ENCODE data around the gene ZNF423. TPM values are rescaled to one million over a fixed set of nuclear protein-coding genes. Genes with fewer than 3 reads are reported as not detected.

The ZNF423 gene
- total RNA-seq, 1 experiment from 2014 or later = not detected

- Histone ChIP-seq H3K9me2 (replicated peaks; ENCODE audit: insufficient read depth, low read length) (no peaks in the 10 kb centered on the region), H3K27ac (ENCODE audit: low read length) (no peak overlapping the region), H3K4me1 (ENCODE audit: low read length) (peaks cover 14% of the 10 kb centered on the region), H3K9me3 (ENCODE audit: low read length) (no peaks in the 10 kb centered on the region), H3K27me3 (ENCODE audit: low read length) (no peaks in the 10 kb centered on the region), H3K4me3 (ENCODE audit: low read length) (no peak overlapping the region; the same call in 1 of the 2 replicates), H3K4me2 (ENCODE audit: low read depth, low read length, poor library complexity, severe bottlenecking) (no peak overlapping the region), H2AFZ (ENCODE audit: low read length) (no peak overlapping the region), H3K9ac (ENCODE audit: low read length) (peak overlapping the region; percentile 58; the same call in 1 of the 2 replicates), H3K79me2 (ENCODE audit: low read length) (no peaks in the 10 kb centered on the region), H4K20me1 (ENCODE audit: insufficient read depth, low read depth, low read length) (no peaks in the 10 kb centered on the region), H3K36me3 (ENCODE audit: insufficient read depth, low read length) (no peaks in the 10 kb centered on the region)
- no peak for DNase-seq
Observed at GRCh38 chr16:49854796-49855203, 1.1 kb downstream of the ZNF423 start.

- no peak overlapping the region for H3K4me2 ChIP-seq (ENCODE audit: low read depth, low read length, poor library complexity, severe bottlenecking)
- H3K9me2 ChIP-seq (replicated peaks; ENCODE audit: insufficient read depth, low read length) = no peaks in the 10 kb centered on the region
- H3K27me3 ChIP-seq (ENCODE audit: low read length) = no peaks in the 10 kb centered on the region
- H3K79me2 ChIP-seq (ENCODE audit: low read length) = no peaks in the 10 kb centered on the region
- H3K9me3 ChIP-seq (ENCODE audit: low read length) = no peaks in the 10 kb centered on the region
- no peak overlapping the region for H3K4me3 ChIP-seq (ENCODE audit: low read length)
- no peak overlapping the region for H3K27ac ChIP-seq (ENCODE audit: low read length)
- DNase-seq = no peak
- no peak overlapping the region for H2AFZ ChIP-seq (ENCODE audit: low read length)
- H3K9ac ChIP-seq (ENCODE audit: low read length) = no peak overlapping the region
- no peaks in the 10 kb centered on the region for H4K20me1 ChIP-seq (ENCODE audit: insufficient read depth, low read depth, low read length)
- peaks cover 10% of the 10 kb centered on the region for H3K4me1 ChIP-seq (ENCODE audit: low read length)
- H3K36me3 ChIP-seq (ENCODE audit: insufficient read depth, low read length) = no peaks in the 10 kb centered on the region
Observed at GRCh38 chr16:49854188-49854795, 1.6 kb downstream of the ZNF423 start.

- Histone ChIP-seq H3K4me3 (ENCODE audit: low read length) (no peak overlapping the region), H3K27me3 (ENCODE audit: low read length) (no peaks in the 10 kb centered on the region), H3K4me1 (ENCODE audit: low read length) (peaks cover 3% of the 10 kb centered on the region; the same call in 1 of the 2 replicates), H2AFZ (ENCODE audit: low read length) (no peak overlapping the region), H3K4me2 (ENCODE audit: low read depth, low read length, poor library complexity, severe bottlenecking) (no peak overlapping the region), H4K20me1 (ENCODE audit: insufficient read depth, low read depth, low read length) (no peaks in the 10 kb centered on the region), H3K9ac (ENCODE audit: low read length) (no peak overlapping the region), H3K9me2 (replicated peaks; ENCODE audit: insufficient read depth, low read length) (no peaks in the 10 kb centered on the region), H3K27ac (ENCODE audit: low read length) (no peak overlapping the region), H3K79me2 (ENCODE audit: low read length) (no peaks in the 10 kb centered on the region), H3K9me3 (ENCODE audit: low read length) (no peaks in the 10 kb centered on the region), H3K36me3 (ENCODE audit: insufficient read depth, low read length) (no peaks in the 10 kb centered on the region)
- DNase-seq = no peak
Observed at GRCh38 chr16:49852279-49852678, 3.6 kb downstream of the ZNF423 start.

- no peak overlapping the region for H3K4me3 ChIP-seq (ENCODE audit: low read length)
- H3K27me3 ChIP-seq (ENCODE audit: low read length) = no peaks in the 10 kb centered on the region
- no peak overlapping the region for H3K27ac ChIP-seq (ENCODE audit: low read length)
- H3K9me3 ChIP-seq (ENCODE audit: low read length) = no peaks in the 10 kb centered on the region
- no peaks in the 10 kb centered on the region for H3K36me3 ChIP-seq (ENCODE audit: insufficient read depth, low read length)
- no peaks in the 10 kb centered on the region for H4K20me1 ChIP-seq (ENCODE audit: insufficient read depth, low read depth, low read length)
- H3K79me2 ChIP-seq (ENCODE audit: low read length) = no peaks in the 10 kb centered on the region
- peaks cover 3% of the 10 kb centered on the region; the same call in 1 of the 2 replicates for H3K4me1 ChIP-seq (ENCODE audit: low read length)
- H3K9ac ChIP-seq (ENCODE audit: low read length) = no peak overlapping the region
- DNase-seq = no peak
- no peak overlapping the region for H3K4me2 ChIP-seq (ENCODE audit: low read depth, low read length, poor library complexity, severe bottlenecking)
- H3K9me2 ChIP-seq (replicated peaks; ENCODE audit: insufficient read depth, low read length) = no peaks in the 10 kb centered on the region
- no peak overlapping the region for H2AFZ ChIP-seq (ENCODE audit: low read length)
Observed at GRCh38 chr16:49851468-49851787, 4.5 kb downstream of the ZNF423 start.

DNA sequence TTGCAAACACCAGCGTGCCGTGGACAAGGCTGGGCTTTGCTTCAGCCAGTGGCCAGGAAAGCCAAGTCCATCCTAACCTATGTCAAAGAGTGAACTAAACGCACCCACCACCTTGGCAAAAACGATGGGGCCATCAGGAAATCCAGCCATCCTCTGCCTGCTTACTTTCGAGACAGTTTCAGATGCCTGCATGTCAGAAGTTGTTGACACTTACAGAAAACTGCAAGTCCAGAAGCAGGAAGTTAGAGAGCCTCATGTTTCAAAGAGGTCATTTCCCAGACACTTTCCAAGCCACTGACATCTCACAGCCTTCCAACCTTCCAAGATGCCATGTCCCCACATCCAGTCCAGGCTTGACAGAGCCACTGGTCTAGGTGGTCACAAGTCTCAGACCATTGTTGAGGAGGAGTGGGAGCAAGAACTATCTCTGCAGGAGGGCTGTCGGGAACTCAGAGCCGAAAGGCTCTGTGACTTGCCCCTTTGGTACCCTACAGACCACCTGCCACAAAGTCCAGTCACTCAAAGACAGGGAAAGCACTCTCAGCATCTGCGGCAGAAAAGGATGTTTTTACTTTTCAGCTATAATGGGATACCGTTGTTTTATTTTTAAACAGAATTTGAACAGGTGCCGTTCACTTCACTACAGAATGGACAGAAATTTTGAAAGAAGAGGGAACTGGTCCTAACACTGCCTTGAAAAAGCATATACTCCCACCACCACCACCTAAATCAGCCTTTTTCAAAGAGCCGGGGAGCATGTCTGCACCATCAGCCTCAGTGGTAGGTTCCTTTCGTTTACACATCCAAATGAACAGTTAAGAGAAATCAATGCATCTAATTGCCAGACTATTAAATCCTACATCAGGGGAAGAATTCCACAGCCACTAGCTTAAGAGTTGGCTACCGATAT, 5.1 kb downstream of the ZNF423 start:
- H3K4me1 ChIP-seq (ENCODE audit: low read length) = peaks cover 3% of the 10 kb centered on the region; the same call in 1 of the 2 replicates
- no peak overlapping the region for H2AFZ ChIP-seq (ENCODE audit: low read length)
- H3K27ac ChIP-seq (ENCODE audit: low read length) = no peak overlapping the region
- H3K9me3 ChIP-seq (ENCODE audit: low read length) = no peaks in the 10 kb centered on the region
- DNase-seq = no peak
- no peaks in the 10 kb centered on the region for H3K27me3 ChIP-seq (ENCODE audit: low read length)
- no peak overlapping the region for H3K4me2 ChIP-seq (ENCODE audit: low read depth, low read length, poor library complexity, severe bottlenecking)
- no peaks in the 10 kb centered on the region for H3K36me3 ChIP-seq (ENCODE audit: insufficient read depth, low read length)
- no peak overlapping the region for H3K9ac ChIP-seq (ENCODE audit: low read length)
- no peaks in the 10 kb centered on the region for H3K79me2 ChIP-seq (ENCODE audit: low read length)
- no peaks in the 10 kb centered on the region for H4K20me1 ChIP-seq (ENCODE audit: insufficient read depth, low read depth, low read length)
- no peak overlapping the region for H3K4me3 ChIP-seq (ENCODE audit: low read length)
- H3K9me2 ChIP-seq (replicated peaks; ENCODE audit: insufficient read depth, low read length) = no peaks in the 10 kb centered on the region

DNA sequence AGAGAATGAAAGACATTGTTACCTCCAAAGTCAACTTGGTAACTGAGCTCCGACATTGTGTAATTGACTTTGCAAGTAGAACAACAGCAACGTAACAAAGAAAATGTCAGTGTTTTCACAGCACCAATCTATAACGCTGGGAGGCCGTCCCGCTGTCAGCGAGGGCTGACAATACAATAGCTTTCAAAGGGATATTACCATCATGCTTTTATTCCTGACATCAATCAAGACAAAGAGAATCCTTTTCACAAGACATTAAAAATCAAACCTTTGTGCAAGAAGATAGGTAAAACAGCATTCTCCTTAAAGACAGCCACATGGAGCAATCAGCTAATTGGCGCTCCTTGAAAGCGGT, 6.2 kb downstream of the ZNF423 start:
- Histone ChIP-seq H3K27me3 (ENCODE audit: low read length) (no peaks in the 10 kb centered on the region), H3K4me2 (ENCODE audit: low read depth, low read length, poor library complexity, severe bottlenecking) (no peak overlapping the region), H3K36me3 (ENCODE audit: insufficient read depth, low read length) (no peaks in the 10 kb centered on the region), H3K4me3 (ENCODE audit: low read length) (no peak overlapping the region), H3K79me2 (ENCODE audit: low read length) (no peaks in the 10 kb centered on the region), H4K20me1 (ENCODE audit: insufficient read depth, low read depth, low read length) (no peaks in the 10 kb centered on the region), H3K9me2 (replicated peaks; ENCODE audit: insufficient read depth, low read length) (no peaks in the 10 kb centered on the region), H3K4me1 (ENCODE audit: low read length) (no peaks in the 10 kb centered on the region), H3K9me3 (ENCODE audit: low read length) (no peaks in the 10 kb centered on the region), H3K9ac (ENCODE audit: low read length) (no peak overlapping the region), H2AFZ (ENCODE audit: low read length) (no peak overlapping the region), H3K27ac (ENCODE audit: low read length) (no peak overlapping the region)
- DNase-seq = no peak

DNA sequence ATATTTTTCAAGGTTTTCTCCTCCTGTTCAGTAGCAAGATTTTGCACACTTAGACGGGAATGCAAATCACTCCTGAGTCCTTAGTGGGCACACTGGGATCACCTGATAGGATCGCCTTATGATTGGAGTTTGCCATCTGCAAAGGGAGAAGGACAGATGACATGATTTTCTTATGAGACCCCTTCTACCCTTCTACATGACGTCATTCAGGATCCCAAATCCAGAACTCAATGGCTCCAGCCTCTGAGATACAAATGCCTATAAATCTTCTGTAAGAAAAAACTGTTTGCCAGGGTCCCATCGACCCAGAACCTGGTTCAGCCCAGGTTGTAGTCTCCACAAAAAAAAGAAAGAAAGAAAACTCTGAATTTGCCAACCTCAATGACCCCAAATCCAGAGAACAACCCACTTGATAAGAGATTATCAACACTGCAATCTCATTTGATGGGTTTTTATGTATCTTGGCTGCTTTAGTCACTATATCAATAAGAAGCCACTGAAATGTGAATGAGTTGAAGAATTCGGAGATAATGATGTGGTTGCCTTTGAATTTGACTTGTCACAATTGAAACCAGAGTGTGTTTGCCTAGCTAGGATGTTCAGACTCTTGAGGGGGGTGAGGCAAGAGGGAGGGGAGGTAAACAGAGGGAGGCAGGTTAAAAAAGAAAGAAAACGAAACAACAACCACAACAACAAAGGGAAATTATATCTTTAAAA, 6.7 kb downstream of the ZNF423 start:
- H3K4me1 ChIP-seq (ENCODE audit: low read length) = no peaks in the 10 kb centered on the region
- H4K20me1 ChIP-seq (ENCODE audit: insufficient read depth, low read depth, low read length) = no peaks in the 10 kb centered on the region
- H2AFZ ChIP-seq (ENCODE audit: low read length) = no peak overlapping the region
- H3K4me2 ChIP-seq (ENCODE audit: low read depth, low read length, poor library complexity, severe bottlenecking) = no peak overlapping the region
- no peaks in the 10 kb centered on the region for H3K79me2 ChIP-seq (ENCODE audit: low read length)
- DNase-seq = no peak
- no peaks in the 10 kb centered on the region for H3K27me3 ChIP-seq (ENCODE audit: low read length)
- H3K27ac ChIP-seq (ENCODE audit: low read length) = no peak overlapping the region
- no peaks in the 10 kb centered on the region for H3K9me3 ChIP-seq (ENCODE audit: low read length)
- no peaks in the 10 kb centered on the region for H3K9me2 ChIP-seq (replicated peaks; ENCODE audit: insufficient read depth, low read length)
- H3K4me3 ChIP-seq (ENCODE audit: low read length) = no peak overlapping the region
- H3K9ac ChIP-seq (ENCODE audit: low read length) = no peak overlapping the region
- no peaks in the 10 kb centered on the region for H3K36me3 ChIP-seq (ENCODE audit: insufficient read depth, low read length)

- Histone ChIP-seq H3K4me2 (ENCODE audit: low read depth, low read length, poor library complexity, severe bottlenecking) (no peak overlapping the region), H3K27me3 (ENCODE audit: low read length) (no peaks in the 10 kb centered on the region), H3K9ac (ENCODE audit: low read length) (no peak overlapping the region), H3K9me3 (ENCODE audit: low read length) (no peaks in the 10 kb centered on the region), H3K79me2 (ENCODE audit: low read length) (no peaks in the 10 kb centered on the region), H4K20me1 (ENCODE audit: insufficient read depth, low read depth, low read length) (no peaks in the 10 kb centered on the region), H3K36me3 (ENCODE audit: insufficient read depth, low read length) (no peaks in the 10 kb centered on the region), H3K27ac (ENCODE audit: low read length) (no peak overlapping the region), H3K4me3 (ENCODE audit: low read length) (no peak overlapping the region), H2AFZ (ENCODE audit: low read length) (no peak overlapping the region), H3K9me2 (replicated peaks; ENCODE audit: insufficient read depth, low read length) (no peaks in the 10 kb centered on the region), H3K4me1 (ENCODE audit: low read length) (no peaks in the 10 kb centered on the region)
- no peak for DNase-seq
Observed at GRCh38 chr16:49848530-49848929, 7.4 kb downstream of the ZNF423 start.
